ENCODE results near the gene NID2. TPM values are rescaled to one million over a fixed set of nuclear protein-coding genes. Genes with fewer than 3 reads are reported as not detected.

Gene NID2
- polyA plus RNA-seq, 1 of the 3 experiments (the other 2 are of a cell fraction): 22.7 TPM

- no peaks in the 10 kb centered on the region for H3K9me3 ChIP-seq
- H3K79me2 ChIP-seq (ENCODE audit: insufficient read depth): peaks cover 48% of the 10 kb centered on the region
- H2AFZ ChIP-seq (ENCODE audit: low read depth): no peak overlapping the region
- POLR2A ChIA-PET: no interaction called here
- H3K4me1 ChIP-seq (ENCODE audit: control insufficient read depth in 1 of 2, insufficient read depth in 2 of 2, low read depth in 1 of 2, low read length in 1 of 2): peaks cover 0 to 20% of the 10 kb centered on the region in 2 experiments; a peak in 3 of 4 replicates
- no peaks in the 10 kb centered on the region for H3K9me2 ChIP-seq
- no peak overlapping the region for H3K4me3 ChIP-seq (ENCODE audit: low read depth in 2 of 2, low read length in 1 of 2)
- peak overlapping the region in 1 of 2 experiments; percentile 93; a peak in 3 of 4 replicates for H3K27ac ChIP-seq (ENCODE audit: low read depth in 2 of 2, low read length in 1 of 2)
- DNase-seq: no peak
- TF ChIP-seq MAX (IDR thresholded peaks at IDR 0.05; ENCODE audit: low read depth): peak; percentile 28; the same call in 1 of the 2 replicates
- TF ChIP-seq JUND (IDR thresholded peaks at IDR 0.05): peak; percentile 77
- peak in 1 of 2 experiments; percentile 81; a peak in 1 of 4 replicates for TF ChIP-seq EP300 (IDR thresholded peaks at IDR 0.05; ENCODE audit: borderline replicate concordance in 1 of 2, low read depth in 1 of 2, low read length in 1 of 2)
- peak; percentile 53; the same call in 1 of the 2 replicates for TF ChIP-seq PBX3 (IDR thresholded peaks at IDR 0.05)
- TF ChIP-seq CHD2 (IDR thresholded peaks at IDR 0.05; ENCODE audit: low read length, partially characterized antibody): no peak
- TF ChIP-seq EZH2phosphoT487 (IDR thresholded peaks at IDR 0.05; ENCODE audit: borderline replicate concordance, low read depth): no peak
- peak; percentile 97 for TF ChIP-seq MEF2A (IDR thresholded peaks at IDR 0.05; ENCODE audit: borderline replicate concordance, low read depth)
- peak; percentile 71 for TF ChIP-seq TCF12 (IDR thresholded peaks at IDR 0.05)
- no peak for TF ChIP-seq RFX5 (IDR thresholded peaks at IDR 0.05; ENCODE audit: low read length)
- TF ChIP-seq FOSL2 (IDR thresholded peaks at IDR 0.05; ENCODE audit: borderline replicate concordance, low read depth): peak; percentile 74
- TF ChIP-seq NFIC (IDR thresholded peaks at IDR 0.05; ENCODE audit: borderline replicate concordance): peak; percentile 65
- TF ChIP-seq GATA2 (CRISPR knock-in tag; IDR thresholded peaks at IDR 0.05): no peak
- H3F3A ChIP-seq (replicated peaks; ENCODE audit: insufficient read depth): peaks cover 9% of the 10 kb centered on the region
- H3K27me3 ChIP-seq (ENCODE audit: insufficient read depth): no peaks in the 10 kb centered on the region
- H3K9ac ChIP-seq: peak overlapping the region; percentile 40; the same call in 1 of the 2 replicates
- CTCF ChIA-PET: interaction anchor here (0.9 to 4.8 kb wide), 8 partner anchors 12 to 87 kb away, joined by 3 to 45 read pairs (median 4); partner anchors contain the start of gene NID2
- no peaks in the 10 kb centered on the region for H4K20me1 ChIP-seq (ENCODE audit: insufficient read depth)
- H3K36me3 ChIP-seq (replicated peaks in 1 of 2; ENCODE audit: control insufficient read depth in 1 of 2, insufficient read depth in 2 of 2, low read length in 1 of 2): peaks cover 0 to 18% of the 10 kb centered on the region in 2 experiments
- H3K4me2 ChIP-seq: peak overlapping the region; percentile 28; the same call in 1 of the 2 replicates
- WGBS (ENCODE audit: low lambda C conversion rate): 52% methylated on average over 10 of the region's 11 CpGs
Observed at GRCh38 chr14:52044791-52045522, 23.9 kb downstream of the NID2 start.

GRCh38 chr14:52043690-52044089 lies 25.2 kb downstream of the NID2 start:
- 40% methylated on average over 5 of the region's 5 CpGs for WGBS (ENCODE audit: low lambda C conversion rate)
- no peaks in the 10 kb centered on the region for H4K20me1 ChIP-seq (ENCODE audit: insufficient read depth)
- no peaks in the 10 kb centered on the region for H3K9me3 ChIP-seq
- H3K27me3 ChIP-seq (ENCODE audit: insufficient read depth): no peaks in the 10 kb centered on the region
- no peak overlapping the region for H3K9ac ChIP-seq
- ChIA-PET POLR2A (no interaction called here), CTCF (interaction anchor here (0.6 to 4.8 kb wide), 18 partner anchors 10 to 636 kb away, joined by 3 to 45 read pairs (median 3); partner anchors contain the start of gene NID2)
- peaks cover 9% of the 10 kb centered on the region for H3F3A ChIP-seq (replicated peaks; ENCODE audit: insufficient read depth)
- peaks cover 0 to 20% of the 10 kb centered on the region in 2 experiments; a peak in 3 of 4 replicates for H3K4me1 ChIP-seq (ENCODE audit: control insufficient read depth in 1 of 2, insufficient read depth in 2 of 2, low read depth in 1 of 2, low read length in 1 of 2)
- H3K36me3 ChIP-seq (replicated peaks in 1 of 2; ENCODE audit: control insufficient read depth in 1 of 2, insufficient read depth in 2 of 2, low read length in 1 of 2): peaks cover 0 to 25% of the 10 kb centered on the region in 2 experiments
- no peak overlapping the region for H3K4me3 ChIP-seq (ENCODE audit: low read depth in 2 of 2, low read length in 1 of 2)
- DNase-seq: peak; percentile 72
- no peaks in the 10 kb centered on the region for H3K9me2 ChIP-seq
- peak overlapping the region in 1 of 2 experiments; percentile 93; a peak in 1 of 4 replicates for H3K27ac ChIP-seq (ENCODE audit: low read depth in 2 of 2, low read length in 1 of 2)
- no peak overlapping the region for H2AFZ ChIP-seq (ENCODE audit: low read depth)
- TF ChIP-seq RAD21 (IDR thresholded peaks at IDR 0.05; ENCODE audit: low read length) (peak; percentile 63), MAX (IDR thresholded peaks at IDR 0.05; ENCODE audit: low read depth) (peak; percentile 24; the same call in 1 of the 2 replicates), NFIC (IDR thresholded peaks at IDR 0.05; ENCODE audit: borderline replicate concordance) (no peak), SMC3 (IDR thresholded peaks at IDR 0.05; ENCODE audit: low read depth, low read length) (peak; percentile 66), GATA2 (CRISPR knock-in tag; IDR thresholded peaks at IDR 0.05) (no peak), CTCF (IDR thresholded peaks at IDR 0.05) (peak; percentile 59), MXI1 (IDR thresholded peaks at IDR 0.05; ENCODE audit: low read depth, low read length) (no peak)
- peaks cover 39% of the 10 kb centered on the region for H3K79me2 ChIP-seq (ENCODE audit: insufficient read depth)
- no peak overlapping the region for H3K4me2 ChIP-seq

All from SK-N-SH (cell line).